HG02588 (cell line): Measurements from ENCODE around the gene TDG.

Experiments
- ATAC-seq: cut with Tn5 transposase; IDR thresholded peaks from one replicate; pipeline ENCODE4 v1.9.1; 2021; ENCODE audit warnings: mild to moderate bottlenecking, moderate library complexity; ENCODE audit not compliant: unreplicated experiment

TDG gene

GRCh38 chr12:103958621-103959020, 7.1 kb upstream of the TDG start:
- ATAC-seq: no peak

GRCh38 chr12:103960616-103961227, 5.0 kb upstream of the TDG start:
- no peak for ATAC-seq

- no peak for ATAC-seq
These were observed 3.2 kb upstream of the TDG start for GRCh38 chr12:103962493-103962892.

- no peak for ATAC-seq
These were observed 867 bp upstream of the TDG start for GRCh38 chr12:103964805-103965204.

GRCh38 chr12:103965255-103965589, 450 bp upstream of the TDG start:
- ATAC-seq: no peak

GRCh38 chr12:103966736-103967135, 1.1 kb downstream of the TDG start:
- no peak for ATAC-seq

- no peak for ATAC-seq
These were observed 3.7 kb downstream of the TDG start for GRCh38 chr12:103969391-103969790.

GRCh38 chr12:103973909-103974308, 8.2 kb downstream of the TDG start:
- no peak for ATAC-seq

- ATAC-seq: no peak
These were observed 9.7 kb downstream of the TDG start for GRCh38 chr12:103975368-103975767.

- ATAC-seq: no peak
These were observed 12.8 kb downstream of the TDG start for GRCh38 chr12:103978384-103978982.

GRCh38 chr12:103986829-103987228, 21.2 kb downstream of the TDG start:
- no peak for ATAC-seq

- no peak for ATAC-seq
These were observed 28.6 kb downstream of the TDG start for GRCh38 chr12:103994235-103994634.

GRCh38 chr12:103996595-103996994, 30.9 kb downstream of the TDG start:
- ATAC-seq: no peak

- ATAC-seq: no peak
These were observed 31.7 kb downstream of the TDG start for GRCh38 chr12:103997286-103997900.

- ATAC-seq: no peak
These were observed 33.3 kb downstream of the TDG start for GRCh38 chr12:103998976-103999375.

- no peak for ATAC-seq
These were observed 35.2 kb downstream of the TDG start for GRCh38 chr12:104000807-104001434.

GRCh38 chr12:104002686-104003085, 37.0 kb downstream of the TDG start:
- no peak for ATAC-seq

GRCh38 chr12:104003596-104003995, 37.9 kb downstream of the TDG start:
- ATAC-seq: no peak

GRCh38 chr12:104006929-104007328, 41.3 kb downstream of the TDG start:
- no peak for ATAC-seq

GRCh38 chr12:104010121-104010520, 44.4 kb downstream of the TDG start:
- no peak for ATAC-seq

- no peak for ATAC-seq
These were observed 45.0 kb downstream of the TDG start for GRCh38 chr12:104010606-104011169.

GRCh38 chr12:104011253-104011652, 45.6 kb downstream of the TDG start:
- ATAC-seq: no peak
